ENCODE data around the gene KCND3.

The KCND3 gene

GRCh38 chr1:111909030-111909429, 80.4 kb downstream of the KCND3 start:
- no peak for DNase-seq

GRCh38 chr1:111908011-111908621, 81.4 kb downstream of the KCND3 start:
- no peak for DNase-seq

GRCh38 chr1:111907321-111907720, 82.1 kb downstream of the KCND3 start:
- DNase-seq = no peak

- no peak for DNase-seq
Measured at GRCh38 chr1:111906816-111907215, 82.7 kb downstream of the KCND3 start.

GRCh38 chr1:111906111-111906510, 83.4 kb downstream of the KCND3 start:
- DNase-seq = no peak

- no peak for DNase-seq
Measured at GRCh38 chr1:111904478-111905218, 84.8 kb downstream of the KCND3 start.

- DNase-seq = no peak
Measured at GRCh38 chr1:111903871-111904449, 85.5 kb downstream of the KCND3 start.

- no peak for DNase-seq
Measured at GRCh38 chr1:111903148-111903870, 86.2 kb downstream of the KCND3 start.

GRCh38 chr1:111895469-111895868, 94.0 kb downstream of the KCND3 start:
- no peak for DNase-seq

- no peak for DNase-seq
Measured at GRCh38 chr1:111895017-111895416, 94.5 kb downstream of the KCND3 start.

- no peak for DNase-seq
Measured at GRCh38 chr1:111894497-111894896, 95.0 kb downstream of the KCND3 start.

GRCh38 chr1:111891566-111891965, 97.9 kb downstream of the KCND3 start:
- DNase-seq = no peak

GRCh38 chr1:111888740-111889376, 100.6 kb downstream of the KCND3 start:
- no peak for DNase-seq

GRCh38 chr1:111887875-111888274, 101.6 kb downstream of the KCND3 start:
- no peak for DNase-seq

GRCh38 chr1:111887385-111887784, 102.1 kb downstream of the KCND3 start:
- no peak for DNase-seq

GRCh38 chr1:111886741-111887140, 102.7 kb downstream of the KCND3 start:
- DNase-seq = no peak

- no peak for DNase-seq
Measured at GRCh38 chr1:111884772-111885443, 104.6 kb downstream of the KCND3 start.

- DNase-seq = no peak
Measured at GRCh38 chr1:111882986-111883560, 106.4 kb downstream of the KCND3 start.

GRCh38 chr1:111882559-111882958, 106.9 kb downstream of the KCND3 start:
- no peak for DNase-seq

GRCh38 chr1:111880881-111881837, 108.3 kb downstream of the KCND3 start:
- DNase-seq = no peak

GRCh38 chr1:111879081-111879480, 110.4 kb downstream of the KCND3 start:
- no peak for DNase-seq
